HepG2 (cell line): ENCODE results near the gene DAO. TPM values are rescaled to one million over a fixed set of nuclear protein-coding genes. Genes with fewer than 3 reads are reported as not detected.
"Not testable (repeated sequence)": the region's sequence is repeated elsewhere in the genome, so short reads cannot be mapped to it uniquely, and the experiment has no call there.

Experiments
- ATAC-seq: fragments of 200-7000 bp; cut with Tn5 transposase; 3 replicates; pipeline ENCODE4 v1.9.1; 2020; ENCODE audit warnings: mild to moderate bottlenecking, moderate library complexity
- BruUV-seq: library from RNA; stranded (reverse); fragments of 400-500 nt; replicated peaks from 2 replicates; lab custom pipeline; 2021; lab: Mats Ljungman, UMichigan
- CTCF ChIA-PET: fragments of 300-600 bp; formaldehyde crosslinking; extraction: SDS; loops from one replicate; lab custom pipeline; 2021; ENCODE audit warnings: low total read pairs, inconsistent platforms, low intra/inter-chr PET ratio; lab: Yijun Ruan, JAX
- POLR2A ChIA-PET: fragments of 350-600 bp; sonication (Branson Sonifier 250); formaldehyde crosslinking; loops from one replicate; lab custom pipeline; 2020; ENCODE audit warnings: antibody characterized with exemption, inconsistent platforms; lab: Yijun Ruan, JAX
- DNase-seq: peaks from one replicate; pipeline ENCODE4 v3.0.0-alpha.2; 2015; ENCODE audit warnings: low spot score
- FAIRE-seq: peaks from 3 replicates; lab custom pipeline; 2011; peaks lifted over from hg19 to GRCh38; lab: Jason Lieb, UNC
- H2AFZ ChIP-seq: one replicate; pipeline ENCODE4 v1.6.1; 2011; ENCODE audit warnings: low read length, inconsistent platforms
- H3K27ac ChIP-seq: fragments of 300-600 bp; 3 replicates; pipeline ENCODE4 v1.8.0; 2011; ENCODE audit warnings: mixed run types, mild to moderate bottlenecking, mixed read lengths, low read length, inconsistent platforms; ENCODE audit not compliant: insufficient read depth; ENCODE audit errors: extremely low read length
- H3K27me3 ChIP-seq, 2 experiments: fragments of 200-600 bp in 1 of 2; 2 replicates in 1 of 2; 3 replicates in 1 of 2; pipeline versions ENCODE4 v1.6.0 to v1.8.0; 2011; ENCODE audit warnings: low read length in 2 of 2, mild to moderate bottlenecking in 2 of 2, moderate library complexity in 2 of 2, inconsistent platforms in 1 of 2; ENCODE audit not compliant: insufficient read depth in 2 of 2, control insufficient read depth in 1 of 2
- H3K36me3 ChIP-seq, 2 experiments: fragments of 200-600 bp in 1 of 2; replicated peaks in 1 of 2; 2 replicates in 1 of 2; 3 replicates in 1 of 2; pipeline versions ENCODE4 v1.5.1 to v1.8.0; 2011; ENCODE audit warnings: low read length in 2 of 2, inconsistent platforms in 1 of 2; ENCODE audit not compliant: insufficient read depth in 2 of 2, control insufficient read depth in 1 of 2
- H3K4me1 ChIP-seq: 2 replicates; pipeline ENCODE4 v1.5.1; 2012; ENCODE audit warnings: low read length, inconsistent platforms; ENCODE audit not compliant: insufficient read depth
- H3K4me2 ChIP-seq: 2 replicates; pipeline ENCODE4 v1.6.0; 2011; ENCODE audit warnings: low read depth, low read length, inconsistent platforms
- H3K4me3 ChIP-seq, 3 experiments: fragments of 200-600 bp in 1 of 3; sonication (generic), shearing (Covaris generic) in 1 of 3; replicated peaks in 1 of 3; 2 replicates each; pipeline ENCODE4 v1.5.1; 2011 to 2016; ENCODE audit warnings: low read length in 3 of 3, inconsistent platforms in 2 of 3, low read depth in 2 of 3, mild to moderate bottlenecking in 2 of 3, control low read depth in 1 of 3, mixed read lengths in 1 of 3; ENCODE audit not compliant: insufficient read depth in 1 of 3
- H3K79me2 ChIP-seq: one replicate; pipeline ENCODE4 v1.6.1; 2011; ENCODE audit warnings: low read length, inconsistent platforms; ENCODE audit not compliant: insufficient read depth
- H3K9ac ChIP-seq: 2 replicates; pipeline ENCODE4 v1.6.0; 2011; ENCODE audit warnings: mild to moderate bottlenecking, low read depth, low read length, inconsistent platforms; ENCODE audit not compliant: insufficient read depth
- H3K9me3 ChIP-seq: 2 replicates; pipeline ENCODE4 v1.5.1; 2012; ENCODE audit warnings: mild to moderate bottlenecking, low read length
- H4K20me1 ChIP-seq: 2 replicates; pipeline ENCODE4 v1.6.0; 2011; ENCODE audit warnings: inconsistent platforms, mild to moderate bottlenecking, low read length, moderate library complexity; ENCODE audit not compliant: insufficient read depth
- ATRX ChIP-seq: sonication (generic); formaldehyde crosslinking; IDR thresholded peaks from 2 replicates; pipeline ENCODE4 v1.4.0; 2020; ENCODE audit warnings: missing genetic modification reagents, borderline replicate concordance
- BHLHE40 ChIP-seq: IDR thresholded peaks from 2 replicates; pipeline ENCODE4 v1.6.1; 2011; ENCODE audit warnings: low read length, improper control_type of control experiment
- HOXD1 ChIP-seq: sonication (generic); formaldehyde crosslinking; IDR thresholded peaks from 2 replicates; pipeline ENCODE4 v1.5.0; 2020; ENCODE audit warnings: missing genetic modification reagents
- ISL2 ChIP-seq: sonication (generic); formaldehyde crosslinking; IDR thresholded peaks from 2 replicates; pipeline ENCODE4 v1.5.0; 2020; ENCODE audit warnings: missing genetic modification reagents
- NR2F1 ChIP-seq, 2 experiments: fragments of 450-650 bp in 1 of 2; formaldehyde crosslinking in 1 of 2; IDR thresholded peaks; 2 replicates each; pipeline versions ENCODE4 v1.5.0 to v1.6.1; 2016 to 2020; ENCODE audit warnings: mild to moderate bottlenecking in 1 of 2, missing compliant biosample characterization in 1 of 2, missing genetic modification reagents in 1 of 2, moderate library complexity in 1 of 2
- NR2F2 ChIP-seq: IDR thresholded peaks from 2 replicates; pipeline ENCODE4 v1.6.1; 2012; ENCODE audit warnings: low read depth, inconsistent platforms, borderline replicate concordance
- POLR2AphosphoS5 ChIP-seq: IDR thresholded peaks from 2 replicates; pipeline ENCODE4 v1.6.1; 2012; ENCODE audit warnings: low read depth, low read length
- RAD51 ChIP-seq: fragments of 450-650 bp; IDR thresholded peaks from 2 replicates; pipeline ENCODE4 v1.6.1; 2016; ENCODE audit warnings: borderline replicate concordance
- ZFP36 ChIP-seq: fragments of 150-350 bp; IDR thresholded peaks from 2 replicates; pipeline ENCODE4 v1.6.1; 2018; ENCODE audit warnings: borderline replicate concordance, low read length, low read depth; ENCODE audit not compliant: partially characterized antibody
- ZNF17 ChIP-seq: sonication (generic); formaldehyde crosslinking; IDR thresholded peaks from 2 replicates; pipeline ENCODE4 v1.5.0; 2020; ENCODE audit warnings: mild to moderate bottlenecking, missing genetic modification reagents
- ZNF3 ChIP-seq: IDR thresholded peaks from 2 replicates; pipeline ENCODE4 v1.7.0; 2017; ENCODE audit warnings: inconsistent platforms
- WGBS: methylation state at CpG from one replicate; pipeline ENCODE4 v1.1.6; 2017; ENCODE audit warnings: low lambda C conversion rate; 5-methylcytosine and 5-hydroxymethylcytosine counted together
- in situ Hi-C: cut with HindIII; loops from 2 replicates; pipeline ENCODE4 v1.10.0; 2017; ENCODE audit warnings: low pct_unique_long_range_greater_than_20kb; ENCODE audit not compliant: extremely low pct_ligation_motif_present
- intact Hi-C: fragments of 100-400 bp; cut with micrococcal nuclease; formaldehyde crosslinking; loops from one replicate; pipeline ENCODE4 v1.10.0; 2022; ENCODE audit not compliant: unreplicated experiment
- polyA plus RNA-seq, 8 experiments: library from polyadenylated mRNA; depleted of rRNA in 3 of 8; stranded (reverse) in 7 of 8; unstranded in 1 of 8; fragments of >200 nt; fragmentation: Illumina TruSeq in 4 of 8; extraction: Trizol in 4 of 8; gene quantifications; 2 replicates each; pipeline versions ENCODE4 v1.2.1 to v1.2.3, GENCODE V29; 2011 to 2016; ENCODE audit warnings: low read depth in 4 of 8, missing spikeins in 1 of 8, mixed read lengths in 1 of 8; ENCODE audit not compliant: insufficient read depth in 1 of 8
- total RNA-seq, 5 experiments: library from RNA; depleted of rRNA; stranded (reverse); fragments of >200 nt; fragmentation: Illumina TruSeq; extraction: Trizol; gene quantifications; 2 replicates each; pipeline ENCODE4 v1.2.3, GENCODE V29; 2016; ENCODE audit warnings: low read depth in 1 of 5

DAO gene
- total and polyA plus RNA-seq, 2 of the 13 experiments (the other 11 are each of a cell fraction or from before 2014, with no cell fraction given), result 0.34 to 0.82 TPM

- ChIA-PET POLR2A (no interaction called here), CTCF (no interaction called here)
- no peaks in the 10 kb centered on the region for H3K27me3 ChIP-seq
- DNase-seq (no peak), FAIRE-seq (no peak), ATAC-seq (no peak)
- BruUV-seq, result no TSS peak
- no peaks in the 10 kb centered on the region for H3K9me3 ChIP-seq
- H3K36me3 ChIP-seq, result peaks cover 2 to 3% of the 10 kb centered on the region in 2 experiments; a peak in 3 of 5 replicates
- 95% methylated on average over 18 of the region's 20 CpGs for WGBS
- H3K4me1 ChIP-seq, result peaks cover 23% of the 10 kb centered on the region
- H3K79me2 ChIP-seq, result no peaks in the 10 kb centered on the region
- TF ChIP-seq ZNF17 (CRISPR knock-in tag) (no peak), NR2F1 (CRISPR knock-in tag; IDR thresholded peaks at IDR 0.05) (no peak), RAD51 (no peak), ATRX (CRISPR knock-in tag) (no peak), ISL2 (no peak), NR2F2 (no peak), ZFP36 (no peak), ZNF3 (CRISPR knock-in tag) (no peak), POLR2AphosphoS5 (no peak), HOXD1 (CRISPR knock-in tag) (no peak), BHLHE40 (no peak)
- no peak overlapping the region for H3K9ac ChIP-seq
- intact Hi-C loops, result no loop called here
- in situ Hi-C loops, result no loop called here
- no peak overlapping the region for H3K4me2 ChIP-seq
- H3K27ac ChIP-seq, result no peak overlapping the region
- H3K4me3 ChIP-seq, result no peak overlapping the region
- no peak overlapping the region for H2AFZ ChIP-seq
- no peaks in the 10 kb centered on the region for H4K20me1 ChIP-seq
Observed at GRCh38 chr12:108840605-108841332, 39.1 kb upstream of the DAO start.

GRCh38 chr12:108841825-108842224, 38.1 kb upstream of the DAO start:
- H3K9ac ChIP-seq, ATAC-seq, H2AFZ ChIP-seq, H4K20me1 ChIP-seq, H3K9me3 ChIP-seq, H3K36me3 ChIP-seq, intact Hi-C loops, H3K79me2 ChIP-seq, CTCF ChIA-PET, H3K4me2 ChIP-seq, BruUV-seq, in situ Hi-C loops, DNase-seq, H3K27ac ChIP-seq, H3K27me3 ChIP-seq, H3K4me3 ChIP-seq, FAIRE-seq, POLR2A ChIA-PET: not testable (repeated sequence)
- peaks cover 23% of the 10 kb centered on the region for H3K4me1 ChIP-seq
- 92% methylated on average over 4 of the region's 4 CpGs for WGBS
